Fibroblast of the aortic adventitia (primary cell): ENCODE results near the gene NME2. TPM values are rescaled to one million over a fixed set of nuclear protein-coding genes. Genes with fewer than 3 reads are reported as not detected.
A peak's percentile ranks its signal among the peaks of the same experiment; 100 is the strongest.
"Not testable (repeated sequence)": the region's sequence is repeated elsewhere in the genome, so short reads cannot be mapped to it uniquely, and the experiment has no call there.

Experiments
- DNase-seq: peaks from one replicate; pipeline ENCODE4 v3.0.0-alpha.2; 2010; ENCODE audit warnings: low read depth
- H3K4me3 ChIP-seq: 2 replicates; pipeline ENCODE4 v1.5.1; 2011; ENCODE audit warnings: low read depth, mild to moderate bottlenecking, control low read depth, low read length, moderate library complexity
- total RNA-seq: library from RNA; depleted of rRNA; stranded (reverse); fragments of >200 nt; gene quantifications from 2 replicates; pipeline ENCODE4 v1.2.3, GENCODE V29; 2012; ENCODE audit warnings: low replicate concordance
- TF ChIP-seq, protein P1 (sequence below): IDR thresholded peaks from 2 replicates; pipeline ENCODE4 v1.5.1; 2011; ENCODE audit warnings: mild to moderate bottlenecking, low read length, control low read depth, inconsistent platforms; ENCODE audit not compliant: insufficient read depth

NME2 gene
- total RNA-seq, 1 donor: 622 TPM

DNA sequence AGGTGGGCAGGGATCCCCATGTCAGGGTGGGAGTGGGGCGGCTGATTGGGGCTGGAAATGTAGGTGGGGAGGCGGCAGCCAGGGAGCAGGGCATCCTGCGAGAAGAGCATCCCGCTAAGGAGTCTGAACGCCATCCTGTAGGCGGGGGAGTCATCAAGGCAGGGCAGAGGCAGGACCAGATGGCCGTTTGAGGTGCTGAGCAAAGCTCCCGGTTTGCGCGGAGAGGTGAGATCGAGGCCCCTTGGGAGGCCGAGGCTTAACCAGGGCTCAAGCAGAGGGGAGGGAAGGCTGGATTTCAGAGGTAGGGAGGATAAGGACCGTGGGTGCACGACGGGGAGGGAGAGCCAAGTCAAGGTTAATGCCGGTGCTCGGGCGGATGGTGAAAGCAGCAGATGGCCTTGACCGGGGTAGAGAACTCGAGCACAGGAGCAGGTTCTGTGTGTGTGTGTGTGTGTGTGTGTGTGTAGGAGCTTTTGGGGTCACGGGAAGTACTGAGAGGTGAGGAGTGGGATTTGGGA, 472 bp upstream of the NME2 start:
- TF ChIP-seq, protein P1, sequence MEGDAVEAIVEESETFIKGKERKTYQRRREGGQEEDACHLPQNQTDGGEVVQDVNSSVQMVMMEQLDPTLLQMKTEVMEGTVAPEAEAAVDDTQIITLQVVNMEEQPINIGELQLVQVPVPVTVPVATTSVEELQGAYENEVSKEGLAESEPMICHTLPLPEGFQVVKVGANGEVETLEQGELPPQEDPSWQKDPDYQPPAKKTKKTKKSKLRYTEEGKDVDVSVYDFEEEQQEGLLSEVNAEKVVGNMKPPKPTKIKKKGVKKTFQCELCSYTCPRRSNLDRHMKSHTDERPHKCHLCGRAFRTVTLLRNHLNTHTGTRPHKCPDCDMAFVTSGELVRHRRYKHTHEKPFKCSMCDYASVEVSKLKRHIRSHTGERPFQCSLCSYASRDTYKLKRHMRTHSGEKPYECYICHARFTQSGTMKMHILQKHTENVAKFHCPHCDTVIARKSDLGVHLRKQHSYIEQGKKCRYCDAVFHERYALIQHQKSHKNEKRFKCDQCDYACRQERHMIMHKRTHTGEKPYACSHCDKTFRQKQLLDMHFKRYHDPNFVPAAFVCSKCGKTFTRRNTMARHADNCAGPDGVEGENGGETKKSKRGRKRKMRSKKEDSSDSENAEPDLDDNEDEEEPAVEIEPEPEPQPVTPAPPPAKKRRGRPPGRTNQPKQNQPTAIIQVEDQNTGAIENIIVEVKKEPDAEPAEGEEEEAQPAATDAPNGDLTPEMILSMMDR: no peak
- H3K4me3 ChIP-seq: peak overlapping the region; percentile 91
- no peak for DNase-seq

DNA sequence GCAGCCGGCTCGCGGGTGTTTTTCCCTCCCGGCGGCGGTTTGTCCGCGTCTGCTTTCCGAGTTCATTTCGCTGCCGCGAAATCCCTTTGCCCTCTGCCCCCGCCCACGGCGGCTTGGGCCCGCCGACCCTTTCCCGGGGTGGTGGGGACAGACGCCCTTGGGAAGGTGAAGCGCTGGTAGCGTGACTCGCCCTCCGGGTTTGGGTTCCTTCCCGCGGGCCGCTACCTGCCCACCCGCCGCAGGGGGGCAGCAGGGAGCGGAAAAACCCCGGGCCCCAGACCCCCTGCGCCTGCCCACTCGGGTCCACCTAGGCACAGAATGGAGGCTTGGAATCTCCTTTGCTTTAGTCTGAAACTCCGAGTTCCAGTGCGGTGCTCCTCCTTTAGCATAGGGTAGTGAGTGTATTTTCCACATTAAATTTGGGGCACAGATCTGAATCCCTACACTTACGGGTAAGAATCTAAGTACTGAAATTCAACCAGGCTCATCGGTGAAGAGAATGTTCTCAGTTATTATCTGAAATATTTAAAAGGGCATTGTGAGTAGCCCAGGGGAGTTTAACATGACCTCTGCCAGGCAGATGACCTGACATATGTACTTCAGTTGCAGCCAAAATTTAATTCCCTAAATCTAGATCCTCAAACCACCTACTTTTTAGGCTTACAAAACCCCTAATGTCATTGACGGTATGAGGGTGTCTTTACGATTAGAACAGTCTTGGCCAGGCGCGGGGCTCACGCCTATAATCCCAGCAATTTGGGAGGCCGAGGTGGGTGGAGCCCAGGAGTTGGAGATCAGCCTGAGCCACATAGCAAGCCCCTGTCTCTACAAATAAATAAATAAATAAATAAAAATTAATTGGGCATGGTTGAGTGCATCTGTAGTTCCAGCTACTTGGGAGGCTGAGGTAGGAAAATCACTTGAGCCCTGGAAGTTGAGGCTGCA, 1.0 kb downstream of the NME2 start:
- peak overlapping the region; percentile 91 for H3K4me3 ChIP-seq
- TF ChIP-seq, protein P1: peak; percentile 80
- DNase-seq: peak; percentile 31

- TF ChIP-seq, protein P1: no peak
- no peak overlapping the region for H3K4me3 ChIP-seq
- DNase-seq: no peak
Observed at GRCh38 chr17:51169340-51169739, 3.1 kb downstream of the NME2 start.

DNA sequence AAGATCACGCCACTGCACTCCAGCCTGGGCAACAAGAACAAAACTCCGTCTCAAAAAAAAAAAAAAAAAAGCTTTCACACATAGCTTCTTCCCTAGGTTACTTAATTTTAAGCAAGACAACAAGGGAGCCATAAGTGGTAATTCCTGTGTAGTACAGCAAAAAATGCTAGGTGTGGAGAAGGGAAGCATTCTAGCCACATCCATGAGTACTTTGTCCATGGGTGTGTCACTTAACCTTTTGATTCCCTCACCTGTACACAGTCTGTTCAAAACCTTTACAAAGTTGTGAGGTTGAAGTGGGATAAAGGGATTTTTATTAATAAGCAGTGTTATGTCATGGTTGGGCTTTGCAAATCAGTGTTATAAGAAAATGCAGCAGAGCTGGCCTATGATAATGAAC, 4.5 kb downstream of the NME2 start:
- DNase-seq: no peak
- no peak overlapping the region for H3K4me3 ChIP-seq
- TF ChIP-seq, protein P1: no peak

- DNase-seq: not testable (repeated sequence)
Observed at GRCh38 chr17:51172030-51172429, 5.8 kb downstream of the NME2 start.

DNA sequence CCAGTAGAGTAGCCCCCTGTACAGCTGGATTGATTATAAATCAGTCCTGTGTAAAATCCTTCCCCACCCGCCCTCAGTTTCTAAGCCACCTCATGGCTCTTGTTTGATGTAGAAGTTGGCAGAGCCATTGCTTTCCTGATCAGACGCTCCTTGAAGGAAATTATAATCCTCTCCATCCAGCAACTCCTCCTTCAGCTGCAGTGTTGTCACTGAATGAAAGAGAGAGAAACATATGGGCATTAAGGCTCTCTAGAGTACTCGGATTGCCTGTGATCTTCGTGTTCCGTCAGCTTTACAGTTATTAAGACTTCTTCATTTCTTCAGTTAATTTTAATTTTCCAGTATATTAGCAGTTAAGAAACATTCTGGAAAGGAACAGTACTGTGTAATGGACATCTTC, 14.3 kb downstream of the NME2 start:
- TF ChIP-seq, protein P1: no peak
- no peak for DNase-seq
- no peak overlapping the region for H3K4me3 ChIP-seq

More at GRCh38 chr17:51172030-51172429, 5.8 kb downstream of the NME2 start:
- H3K4me3 ChIP-seq: not testable (repeated sequence)

- TF ChIP-seq, protein P1: no peak
- DNase-seq: peak; percentile 35
- H3K4me3 ChIP-seq: no peak overlapping the region
Observed at GRCh38 chr17:51184124-51184523, 17.9 kb downstream of the NME2 start.
